Measurements from ENCODE around the gene TAS2R1.

Gene TAS2R1, protein sequence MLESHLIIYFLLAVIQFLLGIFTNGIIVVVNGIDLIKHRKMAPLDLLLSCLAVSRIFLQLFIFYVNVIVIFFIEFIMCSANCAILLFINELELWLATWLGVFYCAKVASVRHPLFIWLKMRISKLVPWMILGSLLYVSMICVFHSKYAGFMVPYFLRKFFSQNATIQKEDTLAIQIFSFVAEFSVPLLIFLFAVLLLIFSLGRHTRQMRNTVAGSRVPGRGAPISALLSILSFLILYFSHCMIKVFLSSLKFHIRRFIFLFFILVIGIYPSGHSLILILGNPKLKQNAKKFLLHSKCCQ

DNA sequence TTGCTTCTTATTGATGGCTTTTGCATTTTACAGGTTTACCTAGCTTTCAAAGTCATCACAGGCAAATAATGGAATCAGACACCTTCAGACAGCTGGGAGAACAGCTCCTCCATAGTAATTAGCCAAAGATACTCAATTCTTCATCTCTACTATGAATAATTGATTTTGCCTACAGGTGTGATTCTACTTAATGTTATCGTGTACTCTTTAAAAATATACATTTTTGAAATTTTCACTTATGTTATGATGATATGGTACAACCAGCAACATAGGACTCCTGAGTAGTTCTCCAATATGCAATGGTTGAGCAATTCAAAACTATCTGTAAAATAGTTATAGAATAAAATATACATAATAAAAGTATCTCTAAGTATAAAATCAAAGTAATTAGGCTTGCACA is at the start of gene TAS2R1:
TSS of gene TAS2R1 (minus strand) at position 101 of the 400 bp plus-strand sequence. CDS start 319 bp downstream, outside the sequence.
- no CpG with 5 or more reads among the region's 1 CpG for WGBS (ENCODE audit: insufficient coverage, insufficient read length)
- Histone ChIP-seq H3K36me3 (ENCODE audit: control insufficient read depth, insufficient read depth, low read length) (no peaks in the 10 kb centered on the region), H3K9me3 (ENCODE audit: control insufficient read depth, insufficient read depth, low read length) (no peaks in the 10 kb centered on the region), H3K27me3 (ENCODE audit: control insufficient read depth, insufficient read depth, low read length) (no peaks in the 10 kb centered on the region), H3K4me3 (ENCODE audit: low read length) (no peak within 1 kb of the TSS), H3K4me1 (ENCODE audit: control insufficient read depth, insufficient read depth, low read length) (no peaks in the 10 kb centered on the region), H3K27ac (ENCODE audit: low read length) (no peak within 1 kb of the TSS)
- no peak for DNase-seq (ENCODE audit: low read depth, low spot score)

DNA sequence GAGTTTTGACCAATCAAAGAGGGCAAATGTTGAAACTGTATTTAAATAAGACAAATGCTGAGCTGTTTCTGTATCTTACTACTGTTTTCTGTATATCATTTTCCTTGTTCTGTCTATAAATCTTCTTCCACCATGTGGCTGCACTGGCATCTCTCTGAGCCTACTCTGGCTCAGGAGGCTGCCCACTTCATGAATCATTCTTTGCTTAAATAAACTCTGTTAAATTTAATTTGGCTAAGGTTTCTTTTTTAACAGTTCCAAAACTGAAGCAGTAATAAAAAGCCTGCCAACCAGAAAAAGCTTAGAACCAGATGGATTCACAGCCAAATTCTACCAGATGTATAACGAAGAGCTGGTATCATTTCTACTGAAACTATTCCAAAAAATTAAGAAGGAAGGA is 40.2 kb upstream of the TAS2R1 start:
- Histone ChIP-seq H3K27ac (ENCODE audit: low read length) (no peak overlapping the region), H3K9me3 (ENCODE audit: control insufficient read depth, insufficient read depth, low read length) (no peaks in the 10 kb centered on the region), H3K4me3 (ENCODE audit: low read length) (no peak overlapping the region), H3K36me3 (ENCODE audit: control insufficient read depth, insufficient read depth, low read length) (no peaks in the 10 kb centered on the region), H3K4me1 (ENCODE audit: control insufficient read depth, insufficient read depth, low read length) (peaks cover 2% of the 10 kb centered on the region; the same call in 1 of the 2 replicates), H3K27me3 (ENCODE audit: control insufficient read depth, insufficient read depth, low read length) (no peaks in the 10 kb centered on the region)
- no peak for DNase-seq (ENCODE audit: low read depth, low spot score)
- no CpG with 5 or more reads among the region's 1 CpG for WGBS (ENCODE audit: insufficient coverage, insufficient read length)

DNA sequence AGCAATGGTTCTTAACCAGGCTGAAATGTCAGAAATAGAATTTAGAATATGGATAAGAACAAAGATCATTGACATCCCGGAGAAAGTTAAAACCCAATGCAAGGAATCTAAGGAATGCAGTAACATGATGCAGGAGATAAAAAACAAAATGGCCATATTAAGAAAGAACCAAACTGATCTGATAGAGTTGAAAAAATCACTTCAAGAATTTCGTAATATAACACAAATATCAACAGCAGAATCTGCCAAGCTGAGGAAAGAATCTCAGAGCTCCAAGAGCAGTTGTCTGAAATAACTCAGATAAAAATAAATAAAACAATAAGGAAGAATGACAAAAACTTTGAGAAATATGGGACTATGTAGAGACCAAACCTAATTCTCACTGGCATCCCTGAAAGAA is 37.8 kb upstream of the TAS2R1 start:
- H3K4me3 ChIP-seq (ENCODE audit: low read length) = no peak overlapping the region
- no peak overlapping the region for H3K27ac ChIP-seq (ENCODE audit: low read length)
- no peak for DNase-seq (ENCODE audit: low read depth, low spot score)
- WGBS (ENCODE audit: insufficient coverage, insufficient read length) = no CpG with 5 or more reads among the region's 2 CpGs
- no peaks in the 10 kb centered on the region for H3K9me3 ChIP-seq (ENCODE audit: control insufficient read depth, insufficient read depth, low read length)
- H3K27me3 ChIP-seq (ENCODE audit: control insufficient read depth, insufficient read depth, low read length) = no peaks in the 10 kb centered on the region
- H3K36me3 ChIP-seq (ENCODE audit: control insufficient read depth, insufficient read depth, low read length) = no peaks in the 10 kb centered on the region
- peaks cover 2% of the 10 kb centered on the region; the same call in 1 of the 2 replicates for H3K4me1 ChIP-seq (ENCODE audit: control insufficient read depth, insufficient read depth, low read length)

DNA sequence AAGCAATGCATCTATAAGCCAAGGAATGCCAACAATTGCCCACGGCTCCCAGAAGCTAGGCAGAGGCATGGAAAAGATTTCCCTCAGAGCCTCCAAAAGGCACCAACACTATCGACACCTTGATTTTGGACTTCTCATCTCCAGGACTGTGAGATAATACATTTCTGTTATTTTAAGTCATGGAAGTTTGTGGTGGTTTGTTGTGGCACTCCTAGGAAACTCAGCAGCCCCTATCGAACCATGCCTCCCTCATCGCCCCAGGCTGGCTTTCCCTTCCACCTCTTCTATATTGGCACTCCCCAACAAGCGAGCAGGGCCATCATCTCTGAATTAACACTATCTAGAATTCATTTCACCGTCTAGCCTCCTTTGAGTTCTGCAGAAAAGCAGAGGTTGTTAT is 33.7 kb upstream of the TAS2R1 start:
- Histone ChIP-seq H3K27ac (ENCODE audit: low read length) (no peak overlapping the region), H3K9me3 (ENCODE audit: control insufficient read depth, insufficient read depth, low read length) (no peaks in the 10 kb centered on the region), H3K27me3 (ENCODE audit: control insufficient read depth, insufficient read depth, low read length) (no peaks in the 10 kb centered on the region), H3K4me3 (ENCODE audit: low read length) (no peak overlapping the region), H3K4me1 (ENCODE audit: control insufficient read depth, insufficient read depth, low read length) (peaks cover 2% of the 10 kb centered on the region; the same call in 1 of the 2 replicates), H3K36me3 (ENCODE audit: control insufficient read depth, insufficient read depth, low read length) (no peaks in the 10 kb centered on the region)
- DNase-seq (ENCODE audit: low read depth, low spot score) = no peak
- no CpG with 5 or more reads among the region's 6 CpGs for WGBS (ENCODE audit: insufficient coverage, insufficient read length)

DNA sequence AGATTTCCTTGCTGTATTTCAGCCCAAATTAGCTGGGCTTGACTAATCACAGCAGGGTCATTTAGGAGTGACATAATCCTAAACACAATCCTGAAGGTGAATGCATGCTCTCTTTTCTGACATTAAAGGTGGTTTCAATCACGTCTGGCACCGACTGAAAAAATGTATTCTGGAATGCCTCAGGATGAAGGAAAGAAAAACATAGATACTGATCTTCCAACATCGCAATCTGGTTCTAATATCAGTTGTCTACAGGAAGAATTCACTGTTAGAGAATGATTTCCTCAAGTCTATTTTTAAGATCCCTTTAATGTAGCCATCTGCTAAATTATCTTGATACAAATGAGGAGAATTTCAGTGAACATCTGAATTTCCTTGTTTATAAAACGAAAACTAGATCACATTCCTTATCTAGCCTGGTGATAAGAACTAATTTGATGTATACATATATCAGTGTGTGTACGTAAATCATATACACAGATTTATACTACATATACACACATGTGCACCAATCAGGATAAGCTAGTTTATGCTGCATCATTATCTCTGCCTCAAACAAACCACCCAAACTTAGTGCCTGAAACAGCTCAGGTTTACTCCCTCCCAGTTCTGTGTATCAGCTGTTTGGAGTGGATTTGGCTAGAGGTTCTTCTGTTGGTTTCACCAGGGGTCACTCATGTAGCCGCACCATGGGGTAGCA is 31.3 kb upstream of the TAS2R1 start:
- no peak for DNase-seq (ENCODE audit: low read depth, low spot score)
- Histone ChIP-seq H3K36me3 (ENCODE audit: control insufficient read depth, insufficient read depth, low read length) (no peaks in the 10 kb centered on the region), H3K27me3 (ENCODE audit: control insufficient read depth, insufficient read depth, low read length) (no peaks in the 10 kb centered on the region), H3K4me3 (ENCODE audit: low read length) (no peak overlapping the region), H3K9me3 (ENCODE audit: control insufficient read depth, insufficient read depth, low read length) (no peaks in the 10 kb centered on the region), H3K27ac (ENCODE audit: low read length) (no peak overlapping the region), H3K4me1 (ENCODE audit: control insufficient read depth, insufficient read depth, low read length) (no peaks in the 10 kb centered on the region)
- no CpG with 5 or more reads among the region's 6 CpGs for WGBS (ENCODE audit: insufficient coverage, insufficient read length)

DNA sequence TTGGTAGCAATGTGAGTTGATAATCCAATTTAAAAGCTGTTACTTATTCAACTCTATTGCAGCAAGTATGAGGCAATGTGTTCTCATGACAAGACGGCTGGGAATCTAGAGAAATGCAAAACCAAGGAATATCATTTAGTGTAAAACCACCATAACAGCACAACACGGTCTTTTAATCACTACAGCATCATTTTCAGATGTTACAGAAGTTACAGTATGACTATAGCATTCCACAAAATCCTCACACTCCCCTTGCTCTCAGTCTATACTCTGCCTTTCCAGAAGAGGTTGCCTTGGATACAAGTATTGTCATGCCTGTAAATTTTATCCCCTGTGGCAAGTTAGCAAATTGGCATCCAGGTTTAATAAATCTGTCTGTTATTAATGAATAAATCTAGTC is 28.6 kb upstream of the TAS2R1 start:
- no peak for DNase-seq (ENCODE audit: low read depth, low spot score)
- WGBS (ENCODE audit: insufficient coverage, insufficient read length) = no CpG with 5 or more reads among the region's 2 CpGs

DNA sequence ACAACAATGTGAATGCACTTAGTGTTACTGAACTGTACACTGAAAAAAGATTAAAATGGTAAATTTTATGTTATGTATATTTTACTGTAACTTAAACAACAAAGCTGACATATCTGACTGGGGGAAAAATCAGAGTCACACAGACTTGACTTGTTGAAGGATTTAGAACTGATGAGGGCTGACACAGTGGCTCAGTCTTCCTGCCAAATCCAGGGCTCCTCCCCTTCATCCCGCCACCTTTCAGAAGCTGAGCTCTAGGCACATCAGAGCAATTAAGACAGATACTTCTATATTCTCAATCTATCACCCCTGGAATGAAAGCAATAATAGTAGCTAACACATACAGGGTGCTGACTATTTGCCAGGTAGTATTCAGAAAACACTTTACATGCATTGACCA is 27.7 kb upstream of the TAS2R1 start:
- no CpG with 5 or more reads among the region's 1 CpG for WGBS (ENCODE audit: insufficient coverage, insufficient read length)

More for the DNA sequence above, 28.6 kb upstream of the TAS2R1 start:
- Histone ChIP-seq H3K27me3 (ENCODE audit: control insufficient read depth, insufficient read depth, low read length) (no peaks in the 10 kb centered on the region), H3K4me1 (ENCODE audit: control insufficient read depth, insufficient read depth, low read length) (no peaks in the 10 kb centered on the region), H3K27ac (ENCODE audit: low read length) (no peak overlapping the region), H3K36me3 (ENCODE audit: control insufficient read depth, insufficient read depth, low read length) (no peaks in the 10 kb centered on the region), H3K4me3 (ENCODE audit: low read length) (no peak overlapping the region), H3K9me3 (ENCODE audit: control insufficient read depth, insufficient read depth, low read length) (no peaks in the 10 kb centered on the region)

DNA sequence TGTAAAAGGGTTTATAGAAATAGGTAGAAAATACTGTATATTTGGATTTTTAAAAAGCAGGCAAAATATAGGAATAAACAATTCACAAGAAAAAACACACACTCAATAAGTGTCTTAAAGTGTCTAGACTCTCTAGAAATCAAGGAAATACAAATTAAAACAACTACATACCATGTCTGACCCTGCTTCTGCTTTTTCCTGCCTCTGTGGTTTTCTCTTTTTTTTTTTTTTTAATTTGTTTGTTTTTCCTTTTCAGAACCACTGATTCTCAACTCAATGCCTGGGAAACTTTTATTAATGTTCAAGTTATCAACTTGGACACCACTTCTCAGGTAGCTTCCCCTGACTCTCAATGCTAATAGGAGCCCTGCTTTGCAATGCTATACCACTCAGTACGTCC is 25.5 kb upstream of the TAS2R1 start:
- WGBS (ENCODE audit: insufficient coverage, insufficient read length) = no CpG with 5 or more reads among the region's 1 CpG
- Histone ChIP-seq H3K4me1 (ENCODE audit: control insufficient read depth, insufficient read depth, low read length) (no peaks in the 10 kb centered on the region), H3K27ac (ENCODE audit: low read length) (no peak overlapping the region), H3K27me3 (ENCODE audit: control insufficient read depth, insufficient read depth, low read length) (no peaks in the 10 kb centered on the region), H3K4me3 (ENCODE audit: low read length) (no peak overlapping the region), H3K9me3 (ENCODE audit: control insufficient read depth, insufficient read depth, low read length) (no peaks in the 10 kb centered on the region), H3K36me3 (ENCODE audit: control insufficient read depth, insufficient read depth, low read length) (no peaks in the 10 kb centered on the region)
- DNase-seq (ENCODE audit: low read depth, low spot score) = no peak

More for the DNA sequence above, 27.7 kb upstream of the TAS2R1 start:
- no peaks in the 10 kb centered on the region for H3K4me1 ChIP-seq (ENCODE audit: control insufficient read depth, insufficient read depth, low read length)
- H3K4me3 ChIP-seq (ENCODE audit: low read length) = no peak overlapping the region
- H3K9me3 ChIP-seq (ENCODE audit: control insufficient read depth, insufficient read depth, low read length) = no peaks in the 10 kb centered on the region
- DNase-seq (ENCODE audit: low read depth, low spot score) = no peak
- no peaks in the 10 kb centered on the region for H3K36me3 ChIP-seq (ENCODE audit: control insufficient read depth, insufficient read depth, low read length)
- H3K27ac ChIP-seq (ENCODE audit: low read length) = no peak overlapping the region
- no peaks in the 10 kb centered on the region for H3K27me3 ChIP-seq (ENCODE audit: control insufficient read depth, insufficient read depth, low read length)

DNA sequence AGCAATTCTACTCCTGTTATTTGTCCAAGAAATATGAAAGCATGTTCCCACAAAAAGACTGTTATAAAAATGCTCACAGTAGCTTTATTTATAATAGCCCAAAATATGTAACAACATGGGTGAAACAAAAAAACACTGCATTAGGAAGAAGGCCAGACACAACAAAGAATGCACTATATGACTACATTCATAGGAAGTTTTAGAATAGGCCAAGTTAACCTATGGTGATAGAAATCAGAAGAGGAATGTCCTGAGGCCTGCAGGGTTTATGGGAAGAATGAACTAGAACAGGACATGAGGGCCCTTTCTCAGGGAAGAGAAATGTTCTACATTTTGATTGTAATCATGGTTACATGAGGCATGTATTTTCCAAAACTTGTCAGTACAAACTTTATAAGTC is 24.7 kb upstream of the TAS2R1 start:
- no peak for DNase-seq (ENCODE audit: low read depth, low spot score)
- H3K9me3 ChIP-seq (ENCODE audit: control insufficient read depth, insufficient read depth, low read length) = no peaks in the 10 kb centered on the region
- H3K4me1 ChIP-seq (ENCODE audit: control insufficient read depth, insufficient read depth, low read length) = no peaks in the 10 kb centered on the region
- no peak overlapping the region for H3K27ac ChIP-seq (ENCODE audit: low read length)
- no peak overlapping the region for H3K4me3 ChIP-seq (ENCODE audit: low read length)
- H3K27me3 ChIP-seq (ENCODE audit: control insufficient read depth, insufficient read depth, low read length) = no peaks in the 10 kb centered on the region
- no peaks in the 10 kb centered on the region for H3K36me3 ChIP-seq (ENCODE audit: control insufficient read depth, insufficient read depth, low read length)

DNA sequence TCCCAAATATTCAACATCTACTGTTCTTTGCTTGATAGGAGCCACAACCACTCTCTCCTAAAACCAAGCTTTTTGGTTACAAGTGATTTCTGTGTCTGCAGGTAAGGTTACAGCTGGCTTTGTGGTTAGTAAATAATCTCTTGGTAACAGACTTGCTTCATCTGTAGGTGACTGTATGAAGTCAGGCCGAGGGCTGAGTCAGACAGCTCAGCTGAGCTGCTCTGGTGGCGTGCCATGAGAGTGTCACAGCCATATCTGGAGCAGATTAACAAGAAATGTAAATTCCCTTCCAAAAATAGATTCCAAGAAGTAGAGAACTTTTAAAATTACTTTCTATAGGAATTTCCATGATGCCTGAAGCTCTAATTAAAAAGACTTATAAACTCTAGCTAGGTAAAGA is 23.7 kb upstream of the TAS2R1 start:
- H3K27ac ChIP-seq (ENCODE audit: low read length) = no peak overlapping the region
- H3K9me3 ChIP-seq (ENCODE audit: control insufficient read depth, insufficient read depth, low read length) = no peaks in the 10 kb centered on the region
- no peaks in the 10 kb centered on the region for H3K27me3 ChIP-seq (ENCODE audit: control insufficient read depth, insufficient read depth, low read length)
- no peaks in the 10 kb centered on the region for H3K4me1 ChIP-seq (ENCODE audit: control insufficient read depth, insufficient read depth, low read length)
- no peaks in the 10 kb centered on the region for H3K36me3 ChIP-seq (ENCODE audit: control insufficient read depth, insufficient read depth, low read length)
- DNase-seq (ENCODE audit: low read depth, low spot score) = no peak
- no CpG with 5 or more reads among the region's 2 CpGs for WGBS (ENCODE audit: insufficient coverage, insufficient read length)
- H3K4me3 ChIP-seq (ENCODE audit: low read length) = no peak overlapping the region

DNA sequence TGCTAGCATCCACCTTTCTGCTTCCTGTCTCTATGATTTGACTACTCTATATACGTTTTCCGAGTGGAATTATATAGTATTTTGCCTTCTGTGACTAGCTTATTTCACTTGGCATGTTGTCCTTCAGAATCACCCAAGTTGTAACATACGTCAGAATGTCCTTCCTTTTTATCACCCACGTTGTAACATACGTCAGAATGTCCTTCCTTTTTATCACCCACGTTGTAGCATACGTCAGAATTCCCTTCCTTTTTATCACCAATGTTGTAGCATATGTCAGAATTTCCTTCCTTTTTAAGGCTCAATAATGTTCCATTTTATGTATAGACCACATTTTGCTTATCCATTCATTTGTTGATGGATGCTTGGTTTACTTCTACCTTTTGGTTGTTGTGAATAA is 22.9 kb upstream of the TAS2R1 start:
- DNase-seq (ENCODE audit: low read depth, low spot score) = no peak
- no peaks in the 10 kb centered on the region for H3K4me1 ChIP-seq (ENCODE audit: control insufficient read depth, insufficient read depth, low read length)
- no peaks in the 10 kb centered on the region for H3K27me3 ChIP-seq (ENCODE audit: control insufficient read depth, insufficient read depth, low read length)
- H3K4me3 ChIP-seq (ENCODE audit: low read length) = no peak overlapping the region
- no peak overlapping the region for H3K27ac ChIP-seq (ENCODE audit: low read length)
- no peaks in the 10 kb centered on the region for H3K9me3 ChIP-seq (ENCODE audit: control insufficient read depth, insufficient read depth, low read length)
- no peaks in the 10 kb centered on the region for H3K36me3 ChIP-seq (ENCODE audit: control insufficient read depth, insufficient read depth, low read length)
- no CpG with 5 or more reads among the region's 7 CpGs for WGBS (ENCODE audit: insufficient coverage, insufficient read length)

Data from iPS DF 6.9 (cell line).